Measurements from ENCODE around the gene ZP1. TPM values are rescaled to one million over a fixed set of nuclear protein-coding genes. Genes with fewer than 3 reads are reported as not detected.
A peak's percentile ranks its signal among the peaks of the same experiment; 100 is the strongest.

The ZP1 gene
- total RNA-seq, 1 experiment from 2014 or later, result not detected

DNA sequence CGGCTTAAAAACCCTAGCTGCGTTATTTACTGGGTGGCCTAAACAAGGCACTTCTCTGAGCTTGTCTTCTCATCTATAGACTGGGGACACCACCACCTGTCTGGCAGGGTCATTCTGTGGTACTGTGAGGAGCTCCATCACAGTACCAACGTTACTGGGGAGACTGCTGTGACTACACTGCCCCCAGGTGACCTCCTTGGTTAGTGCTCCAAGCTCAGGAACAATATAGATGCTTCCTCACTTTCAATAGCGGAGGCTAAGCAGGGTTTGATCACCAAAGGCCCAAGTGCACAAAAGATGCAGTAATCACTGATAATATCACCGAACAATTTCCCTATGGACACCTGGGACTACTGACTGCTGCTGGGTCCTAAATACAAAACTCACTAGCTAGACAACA lies 20.2 kb downstream of the ZP1 start:
- Histone ChIP-seq H3K4me1 (replicated peaks) (no peaks in the 10 kb centered on the region), H3K9me3 (replicated peaks) (no peaks in the 10 kb centered on the region), H3K36me3 (peaks cover 15% of the 10 kb centered on the region), H3K27ac (no peak overlapping the region), H3K4me3 (no peak overlapping the region), H3K27me3 (replicated peaks) (no peaks in the 10 kb centered on the region)
- DNase-seq (ENCODE audit: low read depth in 1 of 2, low spot score in 2 of 2), result peak in 1 of 2 experiments; percentile 39

DNA sequence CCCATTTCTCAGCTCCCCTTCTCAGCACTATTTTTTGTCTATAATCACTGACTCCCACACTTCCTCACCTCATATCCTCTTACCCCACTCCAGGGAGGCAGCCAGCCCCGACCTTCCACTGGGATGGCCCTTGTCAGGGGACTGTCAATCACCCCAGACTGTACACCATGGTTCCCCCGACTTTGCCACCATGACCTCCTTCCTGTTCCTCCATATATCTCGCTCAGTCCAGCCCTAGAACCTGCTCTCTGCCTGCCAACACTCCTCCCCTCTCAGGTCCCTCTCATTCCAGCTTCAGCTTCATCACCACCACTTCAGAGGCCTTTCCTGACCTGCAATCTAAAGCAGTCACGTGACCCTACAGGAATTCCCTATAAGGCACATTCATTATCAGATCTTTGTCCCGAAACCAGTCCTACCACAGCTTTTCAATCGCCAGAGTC lies 22.5 kb downstream of the ZP1 start:
- Histone ChIP-seq H3K4me3 (no peak overlapping the region), H3K27ac (no peak overlapping the region), H3K36me3 (peaks cover 39% of the 10 kb centered on the region), H3K4me1 (replicated peaks) (no peaks in the 10 kb centered on the region), H3K27me3 (replicated peaks) (no peaks in the 10 kb centered on the region), H3K9me3 (replicated peaks) (no peaks in the 10 kb centered on the region)
- DNase-seq (ENCODE audit: low read depth in 1 of 2, low spot score in 2 of 2), result no peak

DNA sequence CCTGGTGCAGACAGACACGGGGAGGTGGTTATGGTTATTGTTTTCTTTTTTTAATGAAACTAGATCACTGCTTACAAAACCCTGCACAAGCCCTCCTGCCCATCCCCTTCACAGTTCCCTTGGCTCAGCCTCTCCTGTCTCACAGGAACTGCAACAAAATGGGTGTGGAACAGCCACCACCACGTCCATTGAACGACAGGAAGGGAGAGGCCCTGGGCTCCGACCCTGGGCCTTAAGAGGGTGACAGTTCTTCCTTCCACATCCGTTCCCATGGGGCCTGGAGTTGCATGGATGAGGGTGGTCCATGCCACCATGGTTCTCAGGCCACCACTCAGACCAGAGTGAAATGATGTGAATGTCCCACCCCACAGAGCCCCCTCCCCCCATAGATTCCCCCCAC lies 23.4 kb downstream of the ZP1 start:
- Histone ChIP-seq H3K9me3 (replicated peaks) (no peaks in the 10 kb centered on the region), H3K36me3 (peaks cover 47% of the 10 kb centered on the region), H3K4me1 (replicated peaks) (no peaks in the 10 kb centered on the region), H3K4me3 (no peak overlapping the region), H3K27me3 (replicated peaks) (no peaks in the 10 kb centered on the region), H3K27ac (no peak overlapping the region)
- DNase-seq (ENCODE audit: low read depth in 1 of 2, low spot score in 2 of 2), result no peak

GRCh38 chr11:60891103-60891741 lies 23.9 kb downstream of the ZP1 start:
- Histone ChIP-seq H3K4me1 (replicated peaks) (no peaks in the 10 kb centered on the region), H3K9me3 (replicated peaks) (no peaks in the 10 kb centered on the region), H3K4me3 (no peak overlapping the region), H3K27ac (no peak overlapping the region), H3K27me3 (replicated peaks) (no peaks in the 10 kb centered on the region), H3K36me3 (peaks cover 52% of the 10 kb centered on the region)
- no peak for DNase-seq (ENCODE audit: low read depth in 1 of 2, low spot score in 2 of 2)

DNA sequence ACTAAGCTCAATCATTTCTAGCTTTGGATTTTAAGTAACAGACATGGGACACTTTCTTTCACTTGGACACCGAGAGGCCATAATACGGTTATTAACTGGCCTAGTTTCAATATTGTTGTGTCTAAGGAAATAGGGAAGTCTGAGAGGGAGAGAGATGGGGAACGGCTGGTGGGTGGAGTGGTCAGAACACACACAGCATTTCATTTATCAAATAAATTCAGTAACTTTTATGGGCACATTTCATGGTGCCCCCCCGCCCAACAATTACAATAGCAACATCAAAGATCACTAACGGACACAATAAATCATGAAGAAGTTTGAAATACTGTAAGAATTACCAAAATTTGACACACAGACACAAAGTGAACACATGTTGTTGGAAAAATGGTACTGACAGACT lies 28.3 kb downstream of the ZP1 start:
- H3K27ac ChIP-seq, result no peak overlapping the region
- H3K36me3 ChIP-seq, result peaks cover 97% of the 10 kb centered on the region
- no peaks in the 10 kb centered on the region for H3K27me3 ChIP-seq (replicated peaks)
- no peak overlapping the region for H3K4me3 ChIP-seq
- H3K9me3 ChIP-seq (replicated peaks), result no peaks in the 10 kb centered on the region
- no peak for DNase-seq (ENCODE audit: low read depth in 1 of 2, low spot score in 2 of 2)
- no peaks in the 10 kb centered on the region for H3K4me1 ChIP-seq (replicated peaks)

GRCh38 chr11:60897496-60897895 lies 30.2 kb downstream of the ZP1 start:
- Histone ChIP-seq H3K36me3 (peaks cover 98% of the 10 kb centered on the region), H3K4me3 (no peak overlapping the region), H3K9me3 (replicated peaks) (no peaks in the 10 kb centered on the region), H3K27ac (no peak overlapping the region), H3K4me1 (replicated peaks) (no peaks in the 10 kb centered on the region), H3K27me3 (replicated peaks) (no peaks in the 10 kb centered on the region)
- no peak for DNase-seq (ENCODE audit: low read depth in 1 of 2, low spot score in 2 of 2)

DNA sequence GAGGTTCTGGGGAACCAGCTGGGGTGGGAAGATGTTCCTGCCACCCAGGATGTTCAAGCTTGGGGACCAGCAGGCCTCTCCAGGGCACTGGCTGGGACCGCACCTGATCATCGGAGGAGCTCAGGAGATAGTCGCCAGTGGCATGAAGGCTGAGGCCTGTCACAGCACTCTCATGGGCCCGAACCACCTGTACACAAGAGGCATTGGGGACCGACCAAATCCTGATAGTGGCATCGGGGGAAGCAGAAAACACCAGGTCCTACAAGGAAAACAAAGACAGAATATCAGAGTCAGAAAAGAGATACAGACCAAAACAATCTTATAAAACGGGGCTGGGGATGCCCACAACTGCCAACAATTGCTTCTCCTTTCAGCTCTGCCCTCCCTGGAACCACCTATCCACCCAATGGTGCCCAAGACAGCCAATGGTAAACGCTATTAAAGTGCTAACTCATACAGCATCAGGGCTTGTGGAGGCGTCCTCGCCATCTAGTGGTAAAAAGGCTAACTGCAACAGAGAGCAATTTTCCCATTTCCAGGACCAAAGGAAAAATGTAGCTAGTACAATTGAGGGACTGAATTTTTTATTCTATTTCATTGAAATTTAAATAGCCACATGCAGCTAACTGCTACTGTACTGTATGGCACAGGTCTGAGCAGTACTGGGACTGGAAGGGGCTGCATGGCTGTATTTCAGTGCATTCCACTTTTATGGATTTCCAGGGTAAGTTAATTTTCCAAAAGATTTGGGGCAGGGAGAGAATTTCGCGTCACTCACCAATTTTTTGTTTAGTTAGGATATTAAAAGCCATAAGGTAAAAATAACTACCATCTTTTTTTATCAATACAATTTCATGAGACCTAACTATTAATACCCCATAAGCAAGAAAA lies 31.9 kb downstream of the ZP1 start:
- H3K36me3 ChIP-seq, result peaks cover 94% of the 10 kb centered on the region
- H3K9me3 ChIP-seq (replicated peaks), result no peaks in the 10 kb centered on the region
- no peak overlapping the region for H3K4me3 ChIP-seq
- no peaks in the 10 kb centered on the region for H3K27me3 ChIP-seq (replicated peaks)
- no peak overlapping the region for H3K27ac ChIP-seq
- H3K4me1 ChIP-seq (replicated peaks), result no peaks in the 10 kb centered on the region
- peak in 1 of 2 experiments; percentile 67 for DNase-seq (ENCODE audit: low read depth in 1 of 2, low spot score in 2 of 2)

DNA sequence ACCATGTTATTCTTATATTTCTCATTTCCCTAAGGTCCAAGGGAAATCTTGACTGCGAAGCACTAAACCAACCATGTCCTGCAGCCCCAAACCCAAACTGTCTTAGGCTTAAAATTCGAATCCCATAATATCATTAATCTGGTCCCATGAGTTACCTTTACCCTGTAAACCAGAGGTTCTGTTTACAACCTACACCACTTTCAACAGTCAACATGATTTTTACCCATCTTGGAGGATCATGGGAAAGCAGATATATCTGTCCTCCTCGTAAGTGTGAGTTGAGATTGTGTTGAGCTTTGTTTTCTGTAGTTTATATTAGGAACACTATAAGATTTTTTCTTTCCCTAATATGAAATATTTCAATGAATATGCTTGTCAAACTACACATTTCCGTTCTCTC lies 32.6 kb downstream of the ZP1 start:
- no peak for DNase-seq (ENCODE audit: low read depth in 1 of 2, low spot score in 2 of 2)
- no peaks in the 10 kb centered on the region for H3K9me3 ChIP-seq (replicated peaks)
- no peak overlapping the region for H3K4me3 ChIP-seq
- no peak overlapping the region for H3K27ac ChIP-seq
- peaks cover 3% of the 10 kb centered on the region for H3K4me1 ChIP-seq (replicated peaks)
- H3K36me3 ChIP-seq, result peaks cover 93% of the 10 kb centered on the region
- no peaks in the 10 kb centered on the region for H3K27me3 ChIP-seq (replicated peaks)

- H3K27me3 ChIP-seq (replicated peaks), result no peaks in the 10 kb centered on the region
- no peak for DNase-seq (ENCODE audit: low read depth in 1 of 2, low spot score in 2 of 2)
- no peak overlapping the region for H3K4me3 ChIP-seq
- no peak overlapping the region for H3K27ac ChIP-seq
- peaks cover 85% of the 10 kb centered on the region for H3K36me3 ChIP-seq
- H3K4me1 ChIP-seq (replicated peaks), result peaks cover 8% of the 10 kb centered on the region
- H3K9me3 ChIP-seq (replicated peaks), result no peaks in the 10 kb centered on the region
Measured at GRCh38 chr11:60900673-60901404, 33.5 kb downstream of the ZP1 start.

DNA sequence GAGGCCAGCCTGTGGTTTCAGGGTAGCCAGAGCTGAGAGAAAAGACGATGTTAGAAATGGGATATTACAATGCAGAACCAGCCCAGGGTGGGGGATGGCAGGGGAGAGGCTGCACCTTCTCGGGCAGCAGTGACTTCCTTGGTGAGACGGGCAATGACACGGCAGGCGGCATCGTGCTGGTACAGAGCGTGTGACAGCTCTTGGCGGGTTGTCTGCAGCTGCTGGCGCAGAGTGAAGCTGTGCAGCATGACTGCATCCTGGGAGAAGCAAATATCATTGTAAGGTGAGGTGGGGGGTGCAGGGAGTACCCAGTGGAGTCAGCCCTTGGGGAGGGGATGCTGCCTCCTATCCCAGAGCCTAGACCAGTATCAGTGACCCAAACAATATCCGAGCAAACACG lies 35.3 kb downstream of the ZP1 start:
- H3K27me3 ChIP-seq (replicated peaks), result no peaks in the 10 kb centered on the region
- DNase-seq (ENCODE audit: low read depth in 1 of 2, low spot score in 2 of 2), result no peak
- no peak overlapping the region for H3K4me3 ChIP-seq
- H3K36me3 ChIP-seq, result peaks cover 70% of the 10 kb centered on the region
- H3K4me1 ChIP-seq (replicated peaks), result peaks cover 8% of the 10 kb centered on the region
- H3K9me3 ChIP-seq (replicated peaks), result no peaks in the 10 kb centered on the region
- no peak overlapping the region for H3K27ac ChIP-seq

GRCh38 chr11:60905047-60905446 lies 37.7 kb downstream of the ZP1 start:
- Histone ChIP-seq H3K4me3 (peak overlapping the region; percentile 84), H3K27ac (no peak overlapping the region), H3K36me3 (peaks cover 46% of the 10 kb centered on the region), H3K4me1 (replicated peaks) (peaks cover 8% of the 10 kb centered on the region), H3K27me3 (replicated peaks) (no peaks in the 10 kb centered on the region), H3K9me3 (replicated peaks) (no peaks in the 10 kb centered on the region)
- DNase-seq (ENCODE audit: low read depth in 1 of 2, low spot score in 2 of 2), result peak in 1 of 2 experiments; percentile 15

GRCh38 chr11:60905551-60906113 lies 38.3 kb downstream of the ZP1 start:
- H3K4me3 ChIP-seq, result peak overlapping the region; percentile 84
- DNase-seq (ENCODE audit: low read depth in 1 of 2, low spot score in 2 of 2), result no peak
- no peaks in the 10 kb centered on the region for H3K9me3 ChIP-seq (replicated peaks)

DNA sequence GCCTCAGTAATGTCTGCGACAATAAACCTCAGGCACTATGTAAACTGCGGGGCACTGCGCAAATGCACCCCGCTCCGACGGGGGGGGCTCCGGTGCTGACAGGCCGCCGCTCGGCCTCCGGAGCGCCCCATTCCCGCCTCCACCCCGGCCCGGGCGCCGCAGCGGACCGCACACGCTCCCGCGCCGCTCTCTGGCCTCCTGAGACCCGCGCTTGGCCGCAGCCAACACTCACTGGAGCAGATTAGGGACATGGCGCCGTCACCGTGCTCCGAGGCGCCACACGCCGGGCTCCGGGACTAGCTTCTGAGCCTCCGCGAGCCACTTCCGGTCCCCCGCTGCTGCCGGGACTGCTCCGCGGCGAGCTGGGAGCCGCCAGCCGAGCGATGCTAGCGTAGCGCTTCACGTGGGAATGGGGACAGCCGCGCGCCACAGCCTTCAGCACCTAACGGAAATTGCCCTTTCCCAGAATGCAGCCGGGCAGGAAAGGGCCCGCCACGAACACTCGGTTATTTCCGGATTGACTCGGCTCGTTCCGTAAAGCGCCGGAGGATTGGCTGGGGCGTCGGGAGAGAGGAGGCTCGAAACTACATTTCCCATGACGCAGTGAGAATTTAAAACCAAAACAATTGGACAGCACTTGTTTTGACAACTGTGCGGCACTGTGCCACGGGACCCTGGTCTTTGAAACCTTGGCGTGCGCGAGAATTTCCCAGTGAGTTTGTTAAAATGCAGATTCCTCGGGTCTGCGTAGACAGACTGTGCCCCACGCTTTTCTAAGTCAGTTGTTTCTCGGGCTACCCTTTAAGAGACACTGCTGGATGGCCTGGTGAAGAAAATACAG lies 39.0 kb downstream of the ZP1 start, which contains the start of gene PRPF19:
Gene PRPF19 (minus strand): TSS at position 454 of the 841 bp plus-strand sequence. CDS start 203 bp downstream, at position 251.
- Histone ChIP-seq H3K4me3 (peak within 1 kb of the TSS; percentile 84), H3K9me3 (replicated peaks) (no peaks in the 10 kb centered on the region), H3K27me3 (replicated peaks) (no peaks in the 10 kb centered on the region), H3K4me1 (replicated peaks) (peaks cover 8% of the 10 kb centered on the region), H3K27ac (peak within 1 kb of the TSS; percentile 85), H3K36me3 (peaks cover 35% of the 10 kb centered on the region)
- peak; percentile 99 to 100 for DNase-seq (ENCODE audit: low read depth in 1 of 2, low spot score in 2 of 2)

More at GRCh38 chr11:60905551-60906113, 38.3 kb downstream of the ZP1 start:
- Histone ChIP-seq H3K27me3 (replicated peaks) (no peaks in the 10 kb centered on the region), H3K4me1 (replicated peaks) (peaks cover 8% of the 10 kb centered on the region), H3K36me3 (peaks cover 40% of the 10 kb centered on the region), H3K27ac (peak overlapping the region; percentile 85)
